Measurements from ENCODE around the gene KAT5.
"Not testable (repeated sequence)": the region's sequence is repeated elsewhere in the genome, so short reads cannot be mapped to it uniquely, and the experiment has no call there.

The KAT5 gene

GRCh38 chr11:65739022-65739421, 27.0 kb downstream of the KAT5 start:
- in situ Hi-C loops (cut with MboI; ENCODE audit: low sequenced_read_pairs), result no loop called here

- in situ Hi-C loops (cut with MboI; ENCODE audit: low sequenced_read_pairs), result no loop called here
These were observed 29.1 kb downstream of the KAT5 start for GRCh38 chr11:65741185-65741584.

GRCh38 chr11:65742353-65742752, 30.3 kb downstream of the KAT5 start:
- in situ Hi-C loops (cut with MboI; ENCODE audit: low sequenced_read_pairs), result no loop called here

GRCh38 chr11:65743681-65744025, 31.6 kb downstream of the KAT5 start:
- in situ Hi-C loops (cut with MboI; ENCODE audit: low sequenced_read_pairs), result no loop called here

- in situ Hi-C loops (cut with MboI; ENCODE audit: low sequenced_read_pairs), result no loop called here
These were observed 32.1 kb downstream of the KAT5 start for GRCh38 chr11:65744026-65744698.

GRCh38 chr11:65744699-65745042, 32.6 kb downstream of the KAT5 start:
- in situ Hi-C loops (cut with MboI; ENCODE audit: low sequenced_read_pairs), result no loop called here

GRCh38 chr11:65745049-65745448, 33.0 kb downstream of the KAT5 start:
- in situ Hi-C loops (cut with MboI; ENCODE audit: low sequenced_read_pairs), result no loop called here

GRCh38 chr11:65762169-65762568, 50.1 kb downstream of the KAT5 start:
- in situ Hi-C loops (cut with MboI; ENCODE audit: low sequenced_read_pairs), result not testable (repeated sequence)

- in situ Hi-C loops (cut with MboI; ENCODE audit: low sequenced_read_pairs), result not testable (repeated sequence)
These were observed 50.8 kb downstream of the KAT5 start for GRCh38 chr11:65762816-65763215.

- in situ Hi-C loops (cut with MboI; ENCODE audit: low sequenced_read_pairs), result no loop called here
These were observed 52.4 kb downstream of the KAT5 start for GRCh38 chr11:65764434-65764833.

- in situ Hi-C loops (cut with MboI; ENCODE audit: low sequenced_read_pairs), result no loop called here
These were observed 54.5 kb downstream of the KAT5 start for GRCh38 chr11:65766535-65766934.

GRCh38 chr11:65767406-65767805, 55.4 kb downstream of the KAT5 start:
- in situ Hi-C loops (cut with MboI; ENCODE audit: low sequenced_read_pairs), result no loop called here

GRCh38 chr11:65767806-65768205, 55.8 kb downstream of the KAT5 start:
- in situ Hi-C loops (cut with MboI; ENCODE audit: low sequenced_read_pairs), result not testable (repeated sequence)

Data from HL-60/S4 treated with phorbol 12-myristate 13-acetate at 8.2 ng/mL for 4 days and 3 days (cell line).